Type B pancreatic cell (in vitro differentiated cells): Measurements from ENCODE around the gene ADI1. TPM values are rescaled to one million over a fixed set of nuclear protein-coding genes. Genes with fewer than 3 reads are reported as not detected.

Source experiments
- DNase-seq: peaks from one replicate; pipeline ENCODE4 v3.0.0; 2021; ENCODE audit warnings: mixed read lengths; ENCODE audit not compliant: unreplicated experiment; ENCODE audit errors: extremely low spot score
- H3K27ac Mint-ChIP-seq: 2 replicates; pipeline ENCODE4 v1.8.0; 2021; ENCODE audit warnings: mild to moderate bottlenecking, mixed read lengths
- H3K27me3 Mint-ChIP-seq: 2 replicates; pipeline ENCODE4 v1.8.0; 2021; ENCODE audit warnings: mixed read lengths
- H3K36me3 Mint-ChIP-seq: 2 replicates; pipeline ENCODE4 v1.8.0; 2021; ENCODE audit warnings: mixed read lengths
- H3K4me1 Mint-ChIP-seq: one replicate; pipeline ENCODE4 v1.8.0; 2021; ENCODE audit warnings: mixed read lengths; ENCODE audit not compliant: unreplicated experiment
- H3K4me3 Mint-ChIP-seq: 2 replicates; pipeline ENCODE4 v1.8.0; 2021; ENCODE audit warnings: mild to moderate bottlenecking, mixed read lengths
- H3K9me3 Mint-ChIP-seq: 2 replicates; pipeline ENCODE4 v1.8.0; 2021; ENCODE audit warnings: mixed read lengths
- CTCF ChIP-seq: fragments of 200-600 bp; sonication (generic); conservative IDR thresholded peaks from 2 replicates; pipeline ENCODE4 v1.5.0; 2021; ENCODE audit warnings: antibody characterized with exemption, mild to moderate bottlenecking
- total RNA-seq: library from RNA; stranded (reverse); gene quantifications from 2 replicates; pipeline ENCODE4 v1.2.1, GENCODE V29; 2021; ENCODE audit warnings: low replicate concordance

ADI1 gene
- total RNA-seq, 1 donor from 2014 or later: 40.0 TPM

- H3K27ac Mint-ChIP-seq: no peak overlapping the region
- H3K27me3 Mint-ChIP-seq: no peaks in the 10 kb centered on the region
Observed at GRCh38 chr2:3490191-3491170, 28.9 kb downstream of the ADI1 start.

GRCh38 chr2:3489764-3490115, 29.6 kb downstream of the ADI1 start:
- Mint-ChIP-seq H3K9me3 (no peaks in the 10 kb centered on the region), H3K27ac (no peak overlapping the region), H3K4me1 (peaks cover 10% of the 10 kb centered on the region), H3K4me3 (no peak overlapping the region), H3K27me3 (no peaks in the 10 kb centered on the region), H3K36me3 (peaks cover 6% of the 10 kb centered on the region)
- peak; percentile 58 for DNase-seq
- no peak for TF ChIP-seq CTCF

More at GRCh38 chr2:3490191-3491170, 28.9 kb downstream of the ADI1 start:
- no peak for TF ChIP-seq CTCF
- peak; percentile 58 for DNase-seq
- H3K4me1 Mint-ChIP-seq: peaks cover 10% of the 10 kb centered on the region
- no peak overlapping the region for H3K4me3 Mint-ChIP-seq
- H3K36me3 Mint-ChIP-seq: peaks cover 4% of the 10 kb centered on the region
- H3K9me3 Mint-ChIP-seq: no peaks in the 10 kb centered on the region

GRCh38 chr2:3488855-3489763, 30.2 kb downstream of the ADI1 start:
- Mint-ChIP-seq H3K4me1 (peaks cover 8% of the 10 kb centered on the region), H3K4me3 (no peak overlapping the region), H3K9me3 (no peaks in the 10 kb centered on the region), H3K27ac (peak overlapping the region; percentile 67), H3K27me3 (no peaks in the 10 kb centered on the region), H3K36me3 (peaks cover 6% of the 10 kb centered on the region)
- no peak for TF ChIP-seq CTCF
- DNase-seq: no peak

GRCh38 chr2:3488061-3488531, 31.2 kb downstream of the ADI1 start:
- H3K4me3 Mint-ChIP-seq: no peak overlapping the region
- TF ChIP-seq CTCF: no peak
- no peaks in the 10 kb centered on the region for H3K9me3 Mint-ChIP-seq
- H3K27me3 Mint-ChIP-seq: no peaks in the 10 kb centered on the region
- no peak overlapping the region for H3K27ac Mint-ChIP-seq
- DNase-seq: no peak
- H3K36me3 Mint-ChIP-seq: peaks cover 6% of the 10 kb centered on the region
- no peaks in the 10 kb centered on the region for H3K4me1 Mint-ChIP-seq

GRCh38 chr2:3487432-3487831, 31.9 kb downstream of the ADI1 start:
- Mint-ChIP-seq H3K4me3 (no peak overlapping the region), H3K4me1 (no peaks in the 10 kb centered on the region), H3K27ac (no peak overlapping the region), H3K36me3 (peaks cover 6% of the 10 kb centered on the region), H3K9me3 (no peaks in the 10 kb centered on the region), H3K27me3 (no peaks in the 10 kb centered on the region)
- no peak for TF ChIP-seq CTCF
- DNase-seq: no peak
